BE2C (cell line): ENCODE measurements around the gene RNF168.

Experiments
- DNase-seq: peaks from one replicate; pipeline ENCODE4 v3.0.0-alpha.2; 2020
- H3K27me3 ChIP-seq: fragments of 250-450 bp; sonication (Bioruptor Pico); 2 replicates; pipeline ENCODE4 v1.5.1; 2020; ENCODE audit warnings: mild to moderate bottlenecking
- H3K36me3 ChIP-seq: fragments of 250-450 bp; sonication (Bioruptor Pico); 2 replicates; pipeline ENCODE4 v1.5.1; 2020; ENCODE audit warnings: mild to moderate bottlenecking
- H3K4me1 ChIP-seq: fragments of 250-450 bp; sonication (Bioruptor Pico); 2 replicates; pipeline ENCODE4 v1.5.1; 2020
- H3K4me3 ChIP-seq: 2 replicates; pipeline ENCODE4 v1.5.1; 2011; ENCODE audit warnings: low read depth, low read length
- H3K9me3 ChIP-seq: fragments of 250-450 bp; sonication (Bioruptor Pico); 2 replicates; pipeline ENCODE4 v1.5.1; 2020
- TF ChIP-seq, protein P1 (sequence below): IDR thresholded peaks from 2 replicates; pipeline ENCODE4 v1.5.1; 2012; ENCODE audit warnings: mild to moderate bottlenecking, low read depth, low read length

RNF168 gene

DNA sequence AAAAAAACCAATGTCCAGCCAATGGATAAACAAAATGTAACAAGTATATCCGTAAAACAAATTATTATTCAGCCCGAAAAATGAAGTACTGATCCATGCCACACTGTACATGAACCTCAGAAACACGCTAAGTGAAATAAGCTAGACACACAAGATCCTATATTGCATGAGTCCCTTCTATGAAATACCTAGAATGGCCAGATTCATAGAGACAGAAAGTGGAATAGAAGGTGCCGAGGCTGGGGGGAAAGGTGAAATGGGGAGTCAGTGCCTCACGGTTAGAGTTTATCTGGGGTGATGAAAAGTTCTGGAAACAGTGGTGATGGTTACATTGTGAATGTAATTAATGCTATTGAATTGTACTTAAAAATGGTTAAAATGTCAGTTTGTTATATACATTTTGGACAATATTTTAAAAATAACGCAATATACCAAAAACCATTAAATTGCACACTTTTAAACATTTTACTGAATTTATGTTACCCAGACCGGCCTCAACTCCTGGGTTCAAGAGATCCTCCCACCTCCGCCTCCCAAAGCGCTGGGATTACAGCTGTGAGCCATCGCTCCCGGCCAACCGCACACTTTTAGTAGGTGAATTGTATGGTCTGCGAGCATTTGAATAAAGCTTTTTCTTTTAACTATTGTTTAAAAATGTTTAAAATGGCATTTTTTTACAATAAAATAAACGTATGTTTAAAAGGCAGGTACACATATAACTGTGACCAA is 2.1 kb downstream of the RNF168 start:
- Histone ChIP-seq H3K4me1 (no peaks in the 10 kb centered on the region), H3K4me3 (peak overlapping the region; percentile 71), H3K36me3 (peaks cover 16% of the 10 kb centered on the region), H3K9me3 (no peaks in the 10 kb centered on the region), H3K27me3 (no peaks in the 10 kb centered on the region)
- TF ChIP-seq, protein P1, sequence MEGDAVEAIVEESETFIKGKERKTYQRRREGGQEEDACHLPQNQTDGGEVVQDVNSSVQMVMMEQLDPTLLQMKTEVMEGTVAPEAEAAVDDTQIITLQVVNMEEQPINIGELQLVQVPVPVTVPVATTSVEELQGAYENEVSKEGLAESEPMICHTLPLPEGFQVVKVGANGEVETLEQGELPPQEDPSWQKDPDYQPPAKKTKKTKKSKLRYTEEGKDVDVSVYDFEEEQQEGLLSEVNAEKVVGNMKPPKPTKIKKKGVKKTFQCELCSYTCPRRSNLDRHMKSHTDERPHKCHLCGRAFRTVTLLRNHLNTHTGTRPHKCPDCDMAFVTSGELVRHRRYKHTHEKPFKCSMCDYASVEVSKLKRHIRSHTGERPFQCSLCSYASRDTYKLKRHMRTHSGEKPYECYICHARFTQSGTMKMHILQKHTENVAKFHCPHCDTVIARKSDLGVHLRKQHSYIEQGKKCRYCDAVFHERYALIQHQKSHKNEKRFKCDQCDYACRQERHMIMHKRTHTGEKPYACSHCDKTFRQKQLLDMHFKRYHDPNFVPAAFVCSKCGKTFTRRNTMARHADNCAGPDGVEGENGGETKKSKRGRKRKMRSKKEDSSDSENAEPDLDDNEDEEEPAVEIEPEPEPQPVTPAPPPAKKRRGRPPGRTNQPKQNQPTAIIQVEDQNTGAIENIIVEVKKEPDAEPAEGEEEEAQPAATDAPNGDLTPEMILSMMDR = no peak
- DNase-seq = peak; percentile 21

DNA sequence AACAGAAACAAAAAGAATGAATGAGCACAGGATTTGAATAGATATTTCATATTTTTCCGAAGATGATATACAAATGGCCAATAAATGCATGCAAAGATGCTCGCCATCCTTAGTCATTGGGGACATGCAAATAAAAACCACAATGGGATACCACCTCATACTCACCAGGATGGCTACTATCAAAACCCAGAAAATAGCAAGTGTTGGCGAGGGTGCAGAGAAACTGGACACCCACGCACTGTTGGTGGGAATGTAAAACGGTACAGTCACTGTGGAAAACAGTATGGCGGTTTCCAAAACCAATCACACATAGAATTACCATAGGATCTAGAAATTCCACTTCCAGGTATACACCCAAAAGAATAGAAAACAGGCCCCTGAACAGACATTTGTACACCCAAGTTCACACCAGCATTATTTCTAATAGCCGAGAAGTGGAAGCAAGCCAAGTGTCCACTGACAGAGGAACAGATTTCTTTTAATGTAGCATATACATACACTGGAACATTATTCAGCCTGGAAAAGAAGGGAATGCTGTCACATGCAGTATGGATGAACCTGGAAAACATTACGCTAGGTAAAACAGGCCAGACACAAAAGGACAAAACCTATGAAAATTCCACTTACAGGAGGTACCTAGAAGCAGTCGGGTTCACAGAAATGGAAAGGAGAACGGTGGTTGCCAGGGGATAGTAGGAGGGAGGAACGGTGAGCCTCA is 3.6 kb downstream of the RNF168 start:
- DNase-seq = no peak
- Histone ChIP-seq H3K9me3 (no peaks in the 10 kb centered on the region; the same call in 1 of the 2 replicates), H3K27me3 (no peaks in the 10 kb centered on the region), H3K4me1 (no peaks in the 10 kb centered on the region), H3K4me3 (peak overlapping the region; percentile 71), H3K36me3 (peaks cover 28% of the 10 kb centered on the region)
- TF ChIP-seq, protein P1 = no peak

DNA sequence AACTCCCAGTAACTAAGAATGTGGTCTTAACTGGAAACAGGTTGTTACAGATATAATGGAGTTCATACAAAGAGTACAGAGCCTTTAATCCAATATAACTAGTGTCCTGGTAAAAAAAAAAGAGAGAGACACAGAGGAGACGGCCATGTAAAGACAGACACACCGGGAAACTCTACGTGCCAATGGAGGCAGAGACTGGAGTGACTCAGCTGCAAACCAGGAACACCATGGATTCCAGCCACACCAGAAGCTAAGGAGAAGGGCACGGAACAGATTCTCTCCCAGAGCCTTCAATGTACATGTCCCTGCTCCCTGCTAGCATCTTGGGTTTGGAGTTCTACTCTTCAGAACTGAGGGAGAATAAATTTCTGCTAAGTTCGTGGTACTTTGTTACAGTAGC is 4.5 kb downstream of the RNF168 start:
- Histone ChIP-seq H3K36me3 (peaks cover 35% of the 10 kb centered on the region), H3K27me3 (no peaks in the 10 kb centered on the region), H3K9me3 (no peaks in the 10 kb centered on the region; the same call in 1 of the 2 replicates), H3K4me1 (no peaks in the 10 kb centered on the region), H3K4me3 (peak overlapping the region; percentile 71)
- TF ChIP-seq, protein P1 = no peak
- DNase-seq = no peak

GRCh38 chr3:196498297-196498696 is 5.3 kb downstream of the RNF168 start:
- Histone ChIP-seq H3K36me3 (peaks cover 37% of the 10 kb centered on the region), H3K27me3 (no peaks in the 10 kb centered on the region), H3K4me3 (no peak overlapping the region), H3K9me3 (no peaks in the 10 kb centered on the region; the same call in 1 of the 2 replicates), H3K4me1 (no peaks in the 10 kb centered on the region)
- DNase-seq = no peak
- TF ChIP-seq, protein P1 = no peak

GRCh38 chr3:196496183-196496582 is 7.4 kb downstream of the RNF168 start:
- no peaks in the 10 kb centered on the region; the same call in 1 of the 2 replicates for H3K9me3 ChIP-seq
- H3K27me3 ChIP-seq = no peaks in the 10 kb centered on the region
- no peak overlapping the region for H3K4me3 ChIP-seq
- H3K4me1 ChIP-seq = no peaks in the 10 kb centered on the region
- DNase-seq = no peak
- H3K36me3 ChIP-seq = peaks cover 38% of the 10 kb centered on the region
- TF ChIP-seq, protein P1 = no peak

DNA sequence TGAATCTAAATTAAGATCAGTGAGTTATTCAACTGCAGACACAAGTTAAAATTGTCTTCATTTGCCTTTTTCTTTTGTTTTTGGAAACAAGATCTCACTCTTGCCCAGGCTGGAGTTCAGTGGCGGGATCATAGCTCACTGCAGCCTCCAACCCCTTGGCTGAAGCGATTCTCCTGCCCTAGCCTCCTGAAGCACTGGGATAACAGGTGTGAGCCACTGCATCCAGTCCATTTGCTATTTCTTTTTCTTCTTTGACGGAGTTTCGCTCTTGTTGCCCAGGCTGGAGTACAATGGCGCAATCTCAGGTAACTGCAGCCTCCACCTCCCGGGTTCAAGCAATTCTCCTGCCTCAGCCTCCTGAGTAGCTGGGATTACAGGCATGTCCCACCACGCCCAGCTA is 10.3 kb downstream of the RNF168 start:
- H3K36me3 ChIP-seq = peaks cover 31% of the 10 kb centered on the region

More for the DNA sequence above, 10.3 kb downstream of the RNF168 start:
- TF ChIP-seq, protein P1 = no peak
- no peaks in the 10 kb centered on the region for H3K27me3 ChIP-seq
- no peak overlapping the region for H3K4me3 ChIP-seq
- DNase-seq = no peak
- H3K4me1 ChIP-seq = no peaks in the 10 kb centered on the region
- no peaks in the 10 kb centered on the region; the same call in 1 of the 2 replicates for H3K9me3 ChIP-seq
